WTC11 (cell line): ENCODE measurements around the gene MYBPHL. TPM values are rescaled to one million over a fixed set of nuclear protein-coding genes. Genes with fewer than 3 reads are reported as not detected.

Experiments used
- ATAC-seq: fragments of 200-7000 bp; cut with Tn5 transposase; 2 replicates; pipeline ENCODE4 v1.10.0; 2021; ENCODE audit warnings: mild to moderate bottlenecking, moderate library complexity
- CTCF ChIA-PET: fragments of 300-600 bp; sonication (Branson Sonifier 250); formaldehyde crosslinking; loops from one replicate; lab custom pipeline; 2021; ENCODE audit warnings: antibody characterized with exemption; lab: Charles Lee
- POLR2A ChIA-PET: fragments of 350-600 bp; sonication (Branson Sonifier 250); formaldehyde crosslinking; loops from one replicate; lab custom pipeline; 2021; ENCODE audit warnings: antibody characterized with exemption; lab: Charles Lee
- DNase-seq: peaks from one replicate; pipeline ENCODE4 v3.0.0; 2021; ENCODE audit warnings: low spot score
- H3K27ac Mint-ChIP-seq: 2 replicates; pipeline ENCODE4 v1.8.0; 2021; ENCODE audit warnings: mixed read lengths
- H3K27me3 Mint-ChIP-seq: 2 replicates; pipeline ENCODE4 v1.8.0; 2021; ENCODE audit warnings: low read depth, mild to moderate bottlenecking, moderate library complexity, mixed read lengths
- H3K36me3 Mint-ChIP-seq: 2 replicates; pipeline ENCODE4 v1.8.0; 2021; ENCODE audit warnings: mixed read lengths
- H3K4me1 Mint-ChIP-seq: 2 replicates; pipeline ENCODE4 v1.8.0; 2022; ENCODE audit warnings: mixed read lengths
- H3K4me3 Mint-ChIP-seq: 2 replicates; pipeline ENCODE4 v1.8.0; 2021; ENCODE audit warnings: mild to moderate bottlenecking, moderate library complexity, mixed read lengths
- H3K9me3 Mint-ChIP-seq: 2 replicates; pipeline ENCODE4 v1.8.0; 2021; ENCODE audit warnings: mixed read lengths
- ARID4B ChIP-seq: sonication (generic); formaldehyde crosslinking; IDR thresholded peaks from 2 replicates; pipeline ENCODE4 v1.8.0; 2023; ENCODE audit warnings: missing genetic modification reagents, mild to moderate bottlenecking, borderline replicate concordance
- ATF2 ChIP-seq: sonication (generic); formaldehyde crosslinking; IDR thresholded peaks from 2 replicates; pipeline ENCODE4 v1.8.1; 2022; ENCODE audit warnings: low read depth, missing genetic modification reagents, borderline replicate concordance
- E2F5 ChIP-seq: sonication (generic); formaldehyde crosslinking; IDR thresholded peaks from 2 replicates; pipeline ENCODE4 v1.8.1; 2022; ENCODE audit warnings: mild to moderate bottlenecking, moderate library complexity, missing genetic modification reagents
- ELF4 ChIP-seq: sonication (generic); formaldehyde crosslinking; IDR thresholded peaks from 2 replicates; pipeline ENCODE4 v1.8.1; 2022; ENCODE audit warnings: low read depth, mild to moderate bottlenecking, moderate library complexity, missing genetic modification reagents
- ERG ChIP-seq: fragments of 250-450 bp; sonication (Bioruptor Pico); IDR thresholded peaks from 2 replicates; pipeline ENCODE4 v1.8.0; 2021; ENCODE audit warnings: mild to moderate bottlenecking
- ETV6 ChIP-seq: sonication (generic); formaldehyde crosslinking; IDR thresholded peaks from 2 replicates; pipeline ENCODE4 v1.8.1; 2022; ENCODE audit warnings: mild to moderate bottlenecking, missing genetic modification reagents
- FOXJ3 ChIP-seq: sonication (generic); formaldehyde crosslinking; IDR thresholded peaks from 2 replicates; pipeline ENCODE4 v1.9.0; 2021; ENCODE audit warnings: missing genetic modification reagents, mild to moderate bottlenecking, borderline replicate concordance
- IRF2 ChIP-seq: sonication (generic); formaldehyde crosslinking; IDR thresholded peaks from 2 replicates; pipeline ENCODE4 v1.8.0; 2022; ENCODE audit warnings: low read depth, missing genetic modification reagents, borderline replicate concordance
- MAX ChIP-seq: sonication (generic); formaldehyde crosslinking; IDR thresholded peaks from 2 replicates; pipeline ENCODE4 v1.8.0; 2022; ENCODE audit warnings: mild to moderate bottlenecking, missing genetic modification reagents
- MXD4 ChIP-seq: fragments of 250-450 bp; sonication (Bioruptor Pico); IDR thresholded peaks from 2 replicates; pipeline ENCODE4 v1.8.0; 2021; ENCODE audit warnings: mild to moderate bottlenecking, moderate library complexity, borderline replicate concordance
- MYBL2 ChIP-seq: sonication (generic); formaldehyde crosslinking; IDR thresholded peaks from 2 replicates; pipeline ENCODE4 v1.8.1; 2023; ENCODE audit warnings: mild to moderate bottlenecking, moderate library complexity, missing genetic modification reagents
- RORB ChIP-seq: fragments of 250-450 bp; sonication (Bioruptor Pico); IDR thresholded peaks from 2 replicates; pipeline ENCODE4 v1.9.0; 2021; ENCODE audit warnings: mild to moderate bottlenecking
- SMAD3 ChIP-seq: sonication (generic); formaldehyde crosslinking; IDR thresholded peaks from 2 replicates; pipeline ENCODE4 v1.8.0; 2022; ENCODE audit warnings: missing genetic modification reagents, mild to moderate bottlenecking, borderline replicate concordance
- SMAD4 ChIP-seq: sonication (generic); formaldehyde crosslinking; IDR thresholded peaks from 2 replicates; pipeline ENCODE4 v1.8.0; 2022; ENCODE audit warnings: mild to moderate bottlenecking, missing genetic modification reagents
- SP1 ChIP-seq: sonication (generic); formaldehyde crosslinking; conservative IDR thresholded peaks from 2 replicates; pipeline ENCODE4 v1.8.1; 2022; ENCODE audit warnings: missing genetic modification reagents
- USF2 ChIP-seq: sonication (generic); formaldehyde crosslinking; IDR thresholded peaks from 2 replicates; pipeline ENCODE4 v1.8.1; 2023; ENCODE audit warnings: mild to moderate bottlenecking, missing genetic modification reagents, moderate library complexity
- ZNF281 ChIP-seq: sonication (generic); formaldehyde crosslinking; IDR thresholded peaks from 2 replicates; pipeline ENCODE4 v1.8.0; 2023; ENCODE audit warnings: mild to moderate bottlenecking, missing genetic modification reagents
- ZNF317 ChIP-seq: sonication (generic); formaldehyde crosslinking; IDR thresholded peaks from 2 replicates; pipeline ENCODE4 v1.8.1; 2023; ENCODE audit warnings: low read depth, mild to moderate bottlenecking, moderate library complexity, missing genetic modification reagents, borderline replicate concordance
- ZNF512 ChIP-seq: sonication (generic); formaldehyde crosslinking; IDR thresholded peaks from 2 replicates; pipeline ENCODE4 v1.8.1; 2022; ENCODE audit warnings: missing genetic modification reagents, borderline replicate concordance
- total RNA-seq: library from RNA; stranded (reverse); gene quantifications from 3 replicates; pipeline ENCODE4 v1.2.3, GENCODE V29; 2021

The MYBPHL gene
- total RNA-seq, 1 experiment from 2014 or later: 1.2 TPM

GRCh38 chr1:109290998-109291397, 15.8 kb downstream of the MYBPHL start:
- no peak for DNase-seq
- Mint-ChIP-seq H3K27me3 (no peaks in the 10 kb centered on the region), H3K36me3 (no peaks in the 10 kb centered on the region), H3K27ac (no peak overlapping the region), H3K4me3 (no peak overlapping the region), H3K9me3 (peaks cover 4% of the 10 kb centered on the region; the same call in 1 of the 2 replicates), H3K4me1 (peaks cover 16% of the 10 kb centered on the region)
- ChIA-PET CTCF (interaction anchor here (1.3 to 2.0 kb wide), 2 partner anchors 14 to 90 kb away, joined by 3 to 7 read pairs; no protein-coding TSS in a partner anchor), POLR2A (no interaction called here)
- no peak for ATAC-seq
- TF ChIP-seq ZNF512 (CRISPR knock-in tag) (no peak), E2F5 (CRISPR knock-in tag) (no peak), ATF2 (no peak), ERG (CRISPR knock-in tag) (no peak), SP1 (CRISPR knock-in tag) (no peak), MAX (CRISPR knock-in tag) (no peak), ELF4 (CRISPR knock-in tag) (no peak), MYBL2 (CRISPR knock-in tag) (no peak), ETV6 (CRISPR knock-in tag) (no peak), ZNF317 (no peak), SMAD4 (CRISPR knock-in tag) (no peak), SMAD3 (CRISPR knock-in tag) (no peak)

GRCh38 chr1:109290137-109290536, 16.7 kb downstream of the MYBPHL start:
- Mint-ChIP-seq H3K4me1 (peaks cover 20% of the 10 kb centered on the region), H3K27ac (no peak overlapping the region), H3K9me3 (peaks cover 4% of the 10 kb centered on the region; the same call in 1 of the 2 replicates), H3K27me3 (no peaks in the 10 kb centered on the region), H3K4me3 (no peak overlapping the region), H3K36me3 (no peaks in the 10 kb centered on the region)
- no peak for DNase-seq
- ChIA-PET POLR2A (no interaction called here), CTCF (no interaction called here)
- ATAC-seq: no peak
- TF ChIP-seq ZNF281 (no peak), FOXJ3 (no peak), MXD4 (CRISPR knock-in tag) (no peak), ARID4B (CRISPR knock-in tag) (no peak), IRF2 (no peak), USF2 (CRISPR knock-in tag) (no peak), ETV6 (CRISPR knock-in tag) (no peak), RORB (no peak), MAX (CRISPR knock-in tag) (no peak)
